ENCODE data around the gene EMP2. TPM values are rescaled to one million over a fixed set of nuclear protein-coding genes. Genes with fewer than 3 reads are reported as not detected.

EMP2 gene
- total and polyA plus RNA-seq, 2 of the 4 experiments (the other 2 are of a cell fraction): 13.8 to 18.3 TPM

GRCh38 chr16:10480151-10480550, 100.2 kb downstream of the EMP2 start:
- intact Hi-C loops (cut with micrococcal nuclease): no loop called here
- BruUV-seq (replicated peaks): no TSS peak

More at GRCh38 chr16:10480151-10480550, 100.2 kb downstream of the EMP2 start:
- TF ChIP-seq SMC3 (IDR thresholded peaks at IDR 0.05; ENCODE audit: low read depth, low read length) (no peak), ELK1 (IDR thresholded peaks at IDR 0.05; ENCODE audit: borderline replicate concordance, low read depth, low read length) (no peak), CHD1 (IDR thresholded peaks at IDR 0.05; ENCODE audit: low read depth, low read length) (no peak), RFX5 (IDR thresholded peaks at IDR 0.05; ENCODE audit: low read depth, low read length) (no peak), NFE2L2 (IDR thresholded peaks at IDR 0.05; ENCODE audit: low read depth, low read length) (no peak), MAZ (IDR thresholded peaks at IDR 0.05; ENCODE audit: borderline replicate concordance, low read depth, low read length) (no peak), MAFK (IDR thresholded peaks at IDR 0.05; ENCODE audit: low read depth, low read length) (no peak), USF2 (IDR thresholded peaks at IDR 0.05; ENCODE audit: low read depth, low read length) (no peak), RCOR1 (IDR thresholded peaks at IDR 0.05; ENCODE audit: insufficient replicate concordance, low read length) (no peak), POLR2A (IDR thresholded peaks at IDR 0.05; ENCODE audit: low read depth, low read length) (no peak), CTCF (conservative IDR thresholded peaks at IDR 0.05; ENCODE audit: low read depth, low read length) (no peak), MXI1 (IDR thresholded peaks at IDR 0.05; ENCODE audit: borderline replicate concordance, low read depth, low read length) (no peak), FOS (IDR thresholded peaks at IDR 0.05; ENCODE audit: low read depth, low read length) (no peak), CEBPB (IDR thresholded peaks at IDR 0.05; ENCODE audit: low read depth, low read length) (no peak), RAD21 (IDR thresholded peaks at IDR 0.05; ENCODE audit: low read length) (no peak), BHLHE40 (IDR thresholded peaks at IDR 0.05; ENCODE audit: low read depth, low read length) (no peak)
- H2BK5ac ChIP-seq (ENCODE audit: low read depth, low read length, poor library complexity, severe bottlenecking): no peak overlapping the region
- CTCF ChIA-PET: no interaction called here
- in situ Hi-C loops (cut with MboI; ENCODE audit: low sequenced_read_pairs): no loop called here
- no peak overlapping the region for H2BK20ac ChIP-seq (ENCODE audit: low read depth, low read length)
- no peaks in the 10 kb centered on the region for H4K20me1 ChIP-seq (ENCODE audit: insufficient read depth, low read length)
- no peak overlapping the region for H3K14ac ChIP-seq (replicated peaks; ENCODE audit: low read depth, low read length)
- H3K56ac ChIP-seq (ENCODE audit: extremely low read depth, insufficient read depth, low read length): no peak overlapping the region
- 60% methylated on average over 1 of the region's 2 CpGs; no CpG with 5 or more reads in 1 of the 2 experiments for WGBS, 2 experiments (ENCODE audit: extremely low coverage in 2 of 2, insufficient read length in 1 of 2)
- no peak overlapping the region for H3K23ac ChIP-seq (ENCODE audit: low read depth, low read length)
- H2AK9ac ChIP-seq (replicated peaks; ENCODE audit: low read depth, low read length, poor library complexity): no peak overlapping the region
- no peak overlapping the region for H2BK120ac ChIP-seq (ENCODE audit: low read depth, low read length)
- no peaks in the 10 kb centered on the region for H3K36me3 ChIP-seq (ENCODE audit: control insufficient read depth, insufficient read depth, low read length)
- H3K9ac ChIP-seq (ENCODE audit: low read depth, low read length): no peak overlapping the region
- H4K91ac ChIP-seq (ENCODE audit: insufficient read depth, low read depth, low read length): no peak overlapping the region
- H2BK15ac ChIP-seq (ENCODE audit: low read depth, low read length): no peak overlapping the region
- H3K4me1 ChIP-seq (ENCODE audit: control insufficient read depth, insufficient read depth, low read length): no peaks in the 10 kb centered on the region
- POLR2A ChIA-PET (ENCODE audit: unreplicated experiment): no interaction called here
- H3K4me2 ChIP-seq (ENCODE audit: low read depth, low read length): no peak overlapping the region
- no peak overlapping the region for H3K4ac ChIP-seq (ENCODE audit: low read depth, low read length)
- no peak overlapping the region for H2AK5ac ChIP-seq (ENCODE audit: low read depth, low read length)
- dilution Hi-C loops (cut with HindIII; ENCODE audit: low sequenced_read_pairs, unreplicated experiment): no loop called here
- DNase-seq (no peak), ATAC-seq (ENCODE audit: low read depth) (no peak)
- no peak overlapping the region for H3K27ac ChIP-seq (ENCODE audit: insufficient read depth, low read length)
- no peaks in the 10 kb centered on the region for H3K79me1 ChIP-seq (ENCODE audit: low read depth in 1 of 2, low read length in 2 of 2)
- H2AFZ ChIP-seq (replicated peaks; ENCODE audit: low read length, poor library complexity): no peak overlapping the region
- no peaks in the 10 kb centered on the region for H3K27me3 ChIP-seq (ENCODE audit: control insufficient read depth, insufficient read depth, low read length)
- H3K18ac ChIP-seq (ENCODE audit: low read depth, low read length): no peak overlapping the region
- H3K4me3 ChIP-seq (ENCODE audit: insufficient read depth, low read depth, low read length): no peak overlapping the region
- H3K9me1 ChIP-seq (ENCODE audit: insufficient read depth, low read length): no peaks in the 10 kb centered on the region
- H4K8ac ChIP-seq (ENCODE audit: low read depth in 2 of 2, low read length in 2 of 2): no peak overlapping the region
- H4K5ac ChIP-seq (ENCODE audit: low read depth, low read length): no peak overlapping the region
- H3K9me3 ChIP-seq (ENCODE audit: control insufficient read depth, insufficient read depth, low read length): no peaks in the 10 kb centered on the region; the same call in 1 of the 2 replicates
